CD14-positive monocyte (primary cell): ENCODE data around the gene SLC5A5. TPM values are rescaled to one million over a fixed set of nuclear protein-coding genes. Genes with fewer than 3 reads are reported as not detected.

Experiments
- DNase-seq, 3 donors: peaks; one replicate each; pipeline ENCODE4 v3.0.0-alpha.2; 2011 to 2022
- H2AFZ ChIP-seq: 2 replicates; pipeline ENCODE4 v1.6.0; 2012; ENCODE audit warnings: mild to moderate bottlenecking, low read depth, low read length, inconsistent platforms; ENCODE audit not compliant: insufficient read depth, poor library complexity, severe bottlenecking
- H3K27ac ChIP-seq, 2 donors: 1 replicate in 1 of 2; 2 replicates in 1 of 2; pipeline ENCODE4 v1.5.1; 2012 to 2013; ENCODE audit warnings: low read length in 2 of 2, control low read depth in 1 of 2, inconsistent platforms in 1 of 2, low read depth in 1 of 2, mild to moderate bottlenecking in 1 of 2
- H3K27me3 ChIP-seq, 2 donors: one replicate each; pipeline versions ENCODE4 v1.6.0 to v1.6.1; 2011 to 2013; ENCODE audit warnings: low read length in 2 of 2; ENCODE audit not compliant: control insufficient read depth in 2 of 2, insufficient read depth in 2 of 2
- H3K36me3 ChIP-seq, 2 donors: replicated peaks in 1 of 2; 1 replicate in 1 of 2; 2 replicates in 1 of 2; pipeline versions ENCODE4 v1.5.1 to v1.6.1; 2012 to 2013; ENCODE audit warnings: low read length in 2 of 2, control low read depth in 1 of 2, inconsistent platforms in 1 of 2, mild to moderate bottlenecking in 1 of 2; ENCODE audit not compliant: insufficient read depth in 2 of 2, control insufficient read depth in 1 of 2
- H3K4me1 ChIP-seq, 2 donors: 1 replicate in 1 of 2; 2 replicates in 1 of 2; pipeline versions ENCODE4 v1.5.1 to v1.6.1; 2012 to 2013; ENCODE audit warnings: low read length in 2 of 2, control low read depth in 1 of 2, inconsistent platforms in 1 of 2, mild to moderate bottlenecking in 1 of 2, moderate library complexity in 1 of 2; ENCODE audit not compliant: insufficient read depth in 2 of 2, control insufficient read depth in 1 of 2
- H3K4me2 ChIP-seq: replicated peaks from 2 replicates; pipeline ENCODE3; 2012; ENCODE audit warnings: low read length, moderate library complexity, mild to moderate bottlenecking; ENCODE audit not compliant: poor library complexity, severe bottlenecking; ENCODE audit errors: extremely low read depth
- H3K4me3 ChIP-seq, 3 experiments: fragments of 200-600 bp in 1 of 3; sonication (generic) in 1 of 3; replicated peaks in 1 of 3; 1 replicate in 2 of 3; 2 replicates in 1 of 3; pipeline ENCODE4 v1.5.1; 2011 to 2013; ENCODE audit warnings: low read length in 3 of 3, mild to moderate bottlenecking in 3 of 3, control low read depth in 2 of 3, low read depth in 2 of 3, inconsistent platforms in 1 of 3, moderate library complexity in 1 of 3
- H3K79me2 ChIP-seq: 2 replicates; pipeline ENCODE4 v1.6.0; 2012; ENCODE audit warnings: mild to moderate bottlenecking, control low read depth, inconsistent platforms, low read length, moderate library complexity; ENCODE audit not compliant: insufficient read depth
- H3K9ac ChIP-seq: 2 replicates; pipeline ENCODE4 v1.6.0; 2017; ENCODE audit warnings: low read length, mild to moderate bottlenecking; ENCODE audit not compliant: insufficient read depth, poor library complexity, severe bottlenecking
- H3K9me3 ChIP-seq, 2 donors: replicated peaks in 1 of 2; 1 replicate in 1 of 2; 2 replicates in 1 of 2; pipeline versions ENCODE4 v1.5.1 to v1.6.1; 2012 to 2013; ENCODE audit warnings: low read length in 2 of 2, control low read depth in 1 of 2; ENCODE audit not compliant: control insufficient read depth in 1 of 2, insufficient read depth in 1 of 2
- H4K20me1 ChIP-seq: 2 replicates; pipeline ENCODE4 v1.6.0; 2012; ENCODE audit warnings: mild to moderate bottlenecking, low read length, control low read depth, moderate library complexity; ENCODE audit not compliant: insufficient read depth
- H3K27ac Mint-ChIP-seq, 7 donors: one replicate each; pipeline ENCODE4 v1.8.0; 2020; ENCODE audit warnings: mild to moderate bottlenecking in 7 of 7, mixed read lengths in 7 of 7, moderate library complexity in 6 of 7, inconsistent platforms in 2 of 7
- H3K27me3 Mint-ChIP-seq, 3 donors: one replicate each; pipeline ENCODE4 v1.8.0; 2021 to 2022; ENCODE audit warnings: low read depth in 3 of 3, mild to moderate bottlenecking in 3 of 3, mixed read lengths in 3 of 3, moderate library complexity in 3 of 3, inconsistent platforms in 1 of 3
- H3K36me3 Mint-ChIP-seq, 2 donors: one replicate each; pipeline ENCODE4 v1.8.0; 2020; ENCODE audit warnings: mixed read lengths in 2 of 2, inconsistent platforms in 1 of 2, mild to moderate bottlenecking in 1 of 2
- H3K4me1 Mint-ChIP-seq: one replicate; pipeline ENCODE4 v1.8.0; 2020; ENCODE audit warnings: mild to moderate bottlenecking, mixed read lengths
- H3K4me3 Mint-ChIP-seq, 2 donors: one replicate each; pipeline ENCODE4 v1.8.0; 2020; ENCODE audit warnings: mild to moderate bottlenecking in 2 of 2, mixed read lengths in 2 of 2, moderate library complexity in 1 of 2
- H3K9me3 Mint-ChIP-seq, 7 donors: one replicate each; pipeline ENCODE4 v1.8.0; 2020 to 2022; ENCODE audit warnings: mixed read lengths in 7 of 7, mild to moderate bottlenecking in 6 of 7, moderate library complexity in 6 of 7, inconsistent platforms in 2 of 7
- CTCF ChIP-seq: fragments of 200-600 bp; IDR thresholded peaks from one replicate; pipeline ENCODE4 v1.8.0; 2022; ENCODE audit warnings: antibody characterized with exemption, mild to moderate bottlenecking
- WGBS: methylation state at CpG from one replicate; pipeline ENCODE4 v1.1.5; 2013; ENCODE audit warnings: missing lambda C conversion rate; ENCODE audit not compliant: insufficient coverage; 5-methylcytosine and 5-hydroxymethylcytosine counted together
- intact Hi-C, 2 donors: fragments of 100-400 bp; cut with micrococcal nuclease; formaldehyde crosslinking; loops; one replicate each; pipeline versions ENCODE4 v1.15.0 to v1.15.1; 2023
- polyA plus RNA-seq, 3 donors: library from polyadenylated mRNA; depleted of rRNA in 1 of 3; unstranded in 2 of 3; stranded (reverse) in 1 of 3; fragments of 300-500 nt in 2 of 3; fragments of >200 nt in 1 of 3; fragmentation: Illumina TruSeq in 2 of 3; gene quantifications; 1 replicate in 2 of 3; 2 replicates in 1 of 3; pipeline ENCODE4 v1.2.3, GENCODE V29; 2012 to 2021

SLC5A5 gene
- polyA plus RNA-seq, 3 donors: 0.03 TPM; not detected in 2

DNA sequence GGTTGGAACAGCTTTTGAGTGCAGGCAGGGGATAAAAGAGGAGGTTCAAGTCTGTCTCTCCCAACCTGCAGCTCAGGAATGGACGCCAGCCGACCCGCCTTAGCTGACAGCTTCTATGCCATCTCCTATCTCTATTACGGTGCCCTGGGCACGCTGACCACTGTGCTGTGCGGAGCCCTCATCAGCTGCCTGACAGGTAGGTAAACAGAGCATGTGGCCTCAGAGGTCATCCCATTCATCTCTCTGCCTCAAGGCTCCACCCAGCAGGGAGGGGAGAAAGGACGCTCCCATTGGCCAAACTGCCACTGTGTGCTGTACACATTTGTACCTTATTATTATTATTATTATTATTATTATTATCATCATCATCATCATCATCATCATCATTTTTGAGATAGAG, 16.5 kb downstream of the SLC5A5 start:
- Histone ChIP-seq H3K27ac (no peak overlapping the region), H2AFZ (no peak overlapping the region), H3K4me2 (no peak overlapping the region), H4K20me1 (no peaks in the 10 kb centered on the region), H3K36me3 (no peaks in the 10 kb centered on the region), H3K27me3 (no peaks in the 10 kb centered on the region), H3K79me2 (no peaks in the 10 kb centered on the region), H3K4me1 (no peaks in the 10 kb centered on the region), H3K4me3 (no peak overlapping the region), H3K9ac (no peak overlapping the region), H3K9me3 (no peaks in the 10 kb centered on the region)
- no peaks in the 10 kb centered on the region for H3K4me1 Mint-ChIP-seq
- 100% methylated on average over 1 of the region's 7 CpGs for WGBS
- no peaks in the 10 kb centered on the region for H3K36me3 Mint-ChIP-seq
- no peak for TF ChIP-seq CTCF
- DNase-seq: no peak
- no peak overlapping the region for H3K27ac Mint-ChIP-seq
- peaks cover 0 to 5% (median 0%) of the 10 kb centered on the region in 3 donors for H3K27me3 Mint-ChIP-seq
- H3K9me3 Mint-ChIP-seq: no peaks in the 10 kb centered on the region
- intact Hi-C loops: no loop called here
- no peak overlapping the region for H3K4me3 Mint-ChIP-seq

- Histone ChIP-seq H3K27me3 (no peaks in the 10 kb centered on the region), H3K79me2 (no peaks in the 10 kb centered on the region), H3K4me3 (no peak overlapping the region), H3K4me2 (no peak overlapping the region), H4K20me1 (no peaks in the 10 kb centered on the region), H3K9me3 (no peaks in the 10 kb centered on the region), H3K4me1 (no peaks in the 10 kb centered on the region), H2AFZ (no peak overlapping the region), H3K36me3 (no peaks in the 10 kb centered on the region), H3K27ac (no peak overlapping the region), H3K9ac (no peak overlapping the region)
- H3K9me3 Mint-ChIP-seq: no peaks in the 10 kb centered on the region
- peaks cover 0 to 5% (median 0%) of the 10 kb centered on the region in 3 donors for H3K27me3 Mint-ChIP-seq
- no peaks in the 10 kb centered on the region for H3K4me1 Mint-ChIP-seq
- intact Hi-C loops: no loop called here
- WGBS: no CpG with 5 or more reads among the region's 18 CpGs
- H3K36me3 Mint-ChIP-seq: no peaks in the 10 kb centered on the region
- no peak overlapping the region for H3K27ac Mint-ChIP-seq
- DNase-seq: no peak
- no peak for TF ChIP-seq CTCF
- no peak overlapping the region for H3K4me3 Mint-ChIP-seq
Measured at GRCh38 chr19:17889609-17890214, 18.0 kb downstream of the SLC5A5 start.
